IMR-90 (cell line): ENCODE results near the gene ANXA1. TPM values are rescaled to one million over a fixed set of nuclear protein-coding genes. Genes with fewer than 3 reads are reported as not detected.

ENCODE experiments used
- ATAC-seq: fragments of 200-7000 bp; cut with Tn5 transposase; 2 replicates; pipeline ENCODE4 v1.9.1; 2020; ENCODE audit warnings: low read depth, mild to moderate bottlenecking, moderate library complexity
- BruUV-seq: library from RNA; stranded (reverse); fragments of 400-500 nt; replicated peaks from 2 replicates; lab custom pipeline; 2021; lab: Mats Ljungman, UMichigan
- CTCF ChIA-PET: fragments of 300-600 bp; formaldehyde crosslinking; extraction: SDS; loops from one replicate; lab custom pipeline; 2021; ENCODE audit warnings: antibody characterized with exemption; lab: Yijun Ruan, JAX
- POLR2A ChIA-PET: fragments of 300-600 bp; sonication (Branson Sonifier 250); formaldehyde crosslinking; loops from one replicate; lab custom pipeline; 2022; ENCODE audit warnings: antibody characterized with exemption; ENCODE audit not compliant: unreplicated experiment; lab: Charles Lee
- DNase-seq: peaks from one replicate; pipeline ENCODE4 v3.0.0; 2013
- H2AFZ ChIP-seq: replicated peaks from 2 replicates; pipeline ENCODE3; 2013; ENCODE audit warnings: low read length, mild to moderate bottlenecking; ENCODE audit not compliant: poor library complexity
- H2AK5ac ChIP-seq: 2 replicates; pipeline ENCODE4 v1.6.1; 2013; ENCODE audit warnings: low read depth, low read length, inconsistent platforms
- H2AK9ac ChIP-seq: replicated peaks from 2 replicates; pipeline ENCODE3; 2013; ENCODE audit warnings: mild to moderate bottlenecking, low read depth, low read length, moderate library complexity; ENCODE audit not compliant: poor library complexity
- H2BK120ac ChIP-seq: 2 replicates; pipeline ENCODE4 v1.6.1; 2013; ENCODE audit warnings: low read depth, low read length, inconsistent platforms
- H2BK15ac ChIP-seq: 3 replicates; pipeline ENCODE4 v1.6.1; 2013; ENCODE audit warnings: low read depth, low read length, inconsistent platforms
- H2BK20ac ChIP-seq: 2 replicates; pipeline ENCODE4 v1.6.1; 2013; ENCODE audit warnings: low read depth, mild to moderate bottlenecking, inconsistent platforms, low read length, moderate library complexity
- H2BK5ac ChIP-seq: 2 replicates; pipeline ENCODE4 v1.6.1; 2013; ENCODE audit warnings: mild to moderate bottlenecking, low read depth, low read length, inconsistent platforms; ENCODE audit not compliant: poor library complexity, severe bottlenecking
- H3K14ac ChIP-seq: replicated peaks from 2 replicates; pipeline ENCODE4 v1.6.1; 2013; ENCODE audit warnings: low read depth, low read length, inconsistent platforms
- H3K18ac ChIP-seq: 2 replicates; pipeline ENCODE4 v1.6.1; 2013; ENCODE audit warnings: low read depth, low read length, control low read depth
- H3K23ac ChIP-seq: 2 replicates; pipeline ENCODE4 v1.6.1; 2013; ENCODE audit warnings: low read depth, low read length, inconsistent platforms
- H3K27ac ChIP-seq: 2 replicates; pipeline ENCODE4 v1.5.1; 2013; ENCODE audit warnings: mild to moderate bottlenecking, control low read depth, low read length; ENCODE audit not compliant: insufficient read depth
- H3K27me3 ChIP-seq: 2 replicates; pipeline ENCODE4 v1.6.1; 2013; ENCODE audit warnings: low read length; ENCODE audit not compliant: control insufficient read depth, insufficient read depth
- H3K36me3 ChIP-seq: 2 replicates; pipeline ENCODE4 v1.6.1; 2013; ENCODE audit warnings: low read length, mixed read lengths; ENCODE audit not compliant: control insufficient read depth, insufficient read depth
- H3K4ac ChIP-seq: 2 replicates; pipeline ENCODE4 v1.6.1; 2013; ENCODE audit warnings: low read depth, low read length, inconsistent platforms
- H3K4me1 ChIP-seq: 2 replicates; pipeline ENCODE4 v1.6.1; 2013; ENCODE audit warnings: low read length, mixed read lengths; ENCODE audit not compliant: control insufficient read depth, insufficient read depth
- H3K4me2 ChIP-seq: 2 replicates; pipeline ENCODE4 v1.6.1; 2013; ENCODE audit warnings: low read depth, mild to moderate bottlenecking, control low read depth, low read length, moderate library complexity
- H3K4me3 ChIP-seq: 2 replicates; pipeline ENCODE4 v1.5.1; 2013; ENCODE audit warnings: low read depth, mild to moderate bottlenecking, control low read depth, low read length, moderate library complexity; ENCODE audit not compliant: insufficient read depth
- H3K56ac ChIP-seq: 2 replicates; pipeline ENCODE4 v1.6.1; 2013; ENCODE audit warnings: low read length, inconsistent platforms; ENCODE audit not compliant: insufficient read depth; ENCODE audit errors: extremely low read depth
- H3K79me1 ChIP-seq, 2 experiments: 2 replicates each; pipeline ENCODE4 v1.6.1; 2013; ENCODE audit warnings: low read length in 2 of 2, inconsistent platforms in 1 of 2, low read depth in 1 of 2
- H3K9ac ChIP-seq: 2 replicates; pipeline ENCODE4 v1.6.1; 2013; ENCODE audit warnings: low read depth, low read length, control low read depth
- H3K9me1 ChIP-seq: 2 replicates; pipeline ENCODE4 v1.6.1; 2013; ENCODE audit warnings: low read length, inconsistent platforms; ENCODE audit not compliant: insufficient read depth
- H3K9me3 ChIP-seq: 2 replicates; pipeline ENCODE4 v1.6.1; 2013; ENCODE audit warnings: low read length; ENCODE audit not compliant: control insufficient read depth, insufficient read depth
- H4K20me1 ChIP-seq: 2 replicates; pipeline ENCODE4 v1.6.1; 2013; ENCODE audit warnings: low read length, inconsistent platforms; ENCODE audit not compliant: insufficient read depth
- H4K5ac ChIP-seq: 2 replicates; pipeline ENCODE4 v1.6.1; 2013; ENCODE audit warnings: mild to moderate bottlenecking, low read depth, low read length, control low read depth
- H4K8ac ChIP-seq, 2 experiments: 2 replicates each; pipeline ENCODE4 v1.6.1; 2013; ENCODE audit warnings: low read depth in 2 of 2, low read length in 2 of 2, control low read depth in 1 of 2, inconsistent platforms in 1 of 2
- H4K91ac ChIP-seq: 2 replicates; pipeline ENCODE4 v1.6.1; 2013; ENCODE audit warnings: low read depth, low read length, inconsistent platforms; ENCODE audit not compliant: insufficient read depth
- BHLHE40 ChIP-seq: fragments of 150-350 bp; IDR thresholded peaks from 2 replicates; pipeline ENCODE4 v1.6.1; 2016; ENCODE audit warnings: mild to moderate bottlenecking, low read depth, low read length
- CEBPB ChIP-seq: IDR thresholded peaks from 2 replicates; pipeline ENCODE4 v1.6.1; 2012; ENCODE audit warnings: low read depth, low read length, improper control_type of control experiment
- ELK1 ChIP-seq: fragments of 150-350 bp; IDR thresholded peaks from 2 replicates; pipeline ENCODE4 v1.6.1; 2016; ENCODE audit warnings: low read depth, mild to moderate bottlenecking, low read length, moderate library complexity, borderline replicate concordance
- FOS ChIP-seq: fragments of 150-350 bp; IDR thresholded peaks from 2 replicates; pipeline ENCODE4 v1.6.1; 2016; ENCODE audit warnings: low read depth, low read length
- MAFK ChIP-seq: IDR thresholded peaks from 2 replicates; pipeline ENCODE4 v1.6.1; 2012; ENCODE audit warnings: low read depth, low read length, improper control_type of control experiment
- MXI1 ChIP-seq: IDR thresholded peaks from 2 replicates; pipeline ENCODE4 v1.6.1; 2012; ENCODE audit warnings: low read depth, mild to moderate bottlenecking, low read length, moderate library complexity, borderline replicate concordance
- POLR2A ChIP-seq: IDR thresholded peaks from 2 replicates; pipeline ENCODE4 v1.6.1; 2012; ENCODE audit warnings: mild to moderate bottlenecking, low read depth, low read length
- RAD21 ChIP-seq: IDR thresholded peaks from 2 replicates; pipeline ENCODE4 v1.6.1; 2012; ENCODE audit warnings: low read length, improper control_type of control experiment
- RCOR1 ChIP-seq: IDR thresholded peaks from 2 replicates; pipeline ENCODE4 v1.6.1; 2012; ENCODE audit warnings: mild to moderate bottlenecking, low read length, improper control_type of control experiment; ENCODE audit not compliant: insufficient replicate concordance
- RFX5 ChIP-seq: IDR thresholded peaks from 2 replicates; pipeline ENCODE4 v1.8.0; 2012; ENCODE audit warnings: low read depth, mild to moderate bottlenecking, low read length, moderate library complexity
- WGBS, 2 experiments: methylation state at CpG; one replicate each; pipeline versions ENCODE4 v1.1.5 to v1.1.7; 2013; ENCODE audit warnings: missing lambda C conversion rate in 2 of 2; ENCODE audit not compliant: insufficient read length in 1 of 2; ENCODE audit errors: extremely low coverage in 2 of 2; 5-methylcytosine and 5-hydroxymethylcytosine counted together
- dilution Hi-C: fragments of 300-500 bp; cut with HindIII; formaldehyde crosslinking; loops from one replicate; pipeline ENCODE4 v1.14.3; 2018; ENCODE audit warnings: low sequenced_read_pairs; ENCODE audit not compliant: unreplicated experiment
- in situ Hi-C: fragments of 300-500 bp; cut with MboI; formaldehyde crosslinking; loops from 3 replicates; pipeline ENCODE4 v1.14.3; 2019; ENCODE audit warnings: low sequenced_read_pairs, inconsistent platforms, mixed read lengths
- intact Hi-C: fragments of 100-400 bp; cut with micrococcal nuclease; formaldehyde crosslinking; loops from 2 replicates; pipeline ENCODE4 v1.10.0; 2022
- polyA plus RNA-seq, 3 experiments: library from polyadenylated mRNA; depleted of rRNA; stranded (reverse); fragments of >200 nt; gene quantifications; 2 replicates each; pipeline ENCODE4 v1.2.3, GENCODE V29; 2012; ENCODE audit warnings: low replicate concordance in 1 of 3
- total RNA-seq: library from RNA; depleted of rRNA; stranded (reverse); fragments of >200 nt; gene quantifications from 2 replicates; pipeline ENCODE4 v1.2.3, GENCODE V29; 2012

Gene ANXA1
- total and polyA plus RNA-seq, 2 of the 4 experiments (the other 2 are of a cell fraction) = 520 to 583 TPM

- H2AFZ ChIP-seq = no peak overlapping the region
- no peaks in the 10 kb centered on the region; the same call in 1 of the 2 replicates for H3K27me3 ChIP-seq
- H3K4me2 ChIP-seq = no peak overlapping the region
- dilution Hi-C loops = no loop called here
- H4K91ac ChIP-seq = no peak overlapping the region
- TF ChIP-seq BHLHE40 (no peak), RAD21 (no peak), FOS (no peak), POLR2A (no peak), CEBPB (no peak), MXI1 (no peak), RFX5 (no peak), ELK1 (no peak), RCOR1 (no peak), MAFK (no peak)
- in situ Hi-C loops = loop anchor here (5.0 kb wide), 1 partner anchor 77 kb away; no protein-coding TSS in a partner anchor
- WGBS, 2 experiments = no CpG with 5 or more reads among the region's 3 CpGs
- no peak overlapping the region for H3K23ac ChIP-seq
- intact Hi-C loops = loop anchor here (10.0 kb wide), 1 partner anchor 1470 kb away; no protein-coding TSS in a partner anchor
- H3K4me1 ChIP-seq = no peaks in the 10 kb centered on the region
- CTCF ChIA-PET = no interaction called here
- H2BK120ac ChIP-seq = no peak overlapping the region
- H4K20me1 ChIP-seq = no peaks in the 10 kb centered on the region
- DNase-seq = no peak
- H3K9me3 ChIP-seq = no peaks in the 10 kb centered on the region
- POLR2A ChIA-PET = no interaction called here
- H3K27ac ChIP-seq = no peak overlapping the region
- no peak overlapping the region for H2AK5ac ChIP-seq
- no peak overlapping the region for H2BK15ac ChIP-seq
- no peak overlapping the region for H3K14ac ChIP-seq
- no peak overlapping the region for H3K9ac ChIP-seq
- no peak overlapping the region for H3K56ac ChIP-seq
- no peak overlapping the region for H2AK9ac ChIP-seq
- no peak overlapping the region for H3K4me3 ChIP-seq
- H4K8ac ChIP-seq = no peak overlapping the region
- no peaks in the 10 kb centered on the region for H3K36me3 ChIP-seq
- no peak for ATAC-seq
- no TSS peak for BruUV-seq
- H3K9me1 ChIP-seq = no peaks in the 10 kb centered on the region
- H3K4ac ChIP-seq = no peak overlapping the region
- no peaks in the 10 kb centered on the region for H3K79me1 ChIP-seq
- no peak overlapping the region for H2BK20ac ChIP-seq
- no peak overlapping the region for H2BK5ac ChIP-seq
- no peak overlapping the region for H3K18ac ChIP-seq
- no peak overlapping the region for H4K5ac ChIP-seq
These were observed 46.7 kb upstream of the ANXA1 start for GRCh38 chr9:73104921-73105320.
